Measurements from ENCODE around the gene SPINT1. TPM values are rescaled to one million over a fixed set of nuclear protein-coding genes. Genes with fewer than 3 reads are reported as not detected.
A peak's percentile ranks its signal among the peaks of the same experiment; 100 is the strongest.

The SPINT1 gene
- total RNA-seq, 1 experiment from 2014 or later = 177 TPM

DNA sequence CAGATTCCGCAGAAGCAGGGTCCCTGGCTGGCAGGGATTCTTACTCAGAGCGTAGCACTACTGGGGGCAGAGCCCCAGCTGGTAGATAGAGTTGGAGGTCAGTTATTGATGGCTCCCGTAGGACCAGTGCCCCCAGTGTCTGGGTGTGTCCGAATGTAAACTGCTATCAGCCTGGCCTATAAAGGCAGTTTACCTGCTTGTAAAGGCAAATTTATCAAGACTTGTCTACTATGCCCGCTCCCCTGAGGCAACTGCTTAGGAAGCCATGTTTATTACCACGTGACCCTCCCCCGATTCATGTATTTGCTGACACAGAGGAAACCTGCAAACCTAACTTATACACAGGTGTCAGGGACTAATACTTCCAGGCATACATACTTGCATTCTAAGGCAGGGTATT, 14.7 kb upstream of the SPINT1 start:
- Histone ChIP-seq H3K9ac (ENCODE audit: low read length) (no peak overlapping the region), H4K20me1 (ENCODE audit: low read length) (no peaks in the 10 kb centered on the region), H3K4me1 (ENCODE audit: insufficient read depth, low read length) (peaks cover 33% of the 10 kb centered on the region), H3K36me3 (ENCODE audit: low read depth, low read length) (no peaks in the 10 kb centered on the region), H3K27me3 (ENCODE audit: low read length) (no peaks in the 10 kb centered on the region), H3K9me3 (ENCODE audit: low read length) (no peaks in the 10 kb centered on the region), H2AFZ (ENCODE audit: low read length) (no peak overlapping the region), H3K79me2 (ENCODE audit: low read length) (no peaks in the 10 kb centered on the region), H3K4me2 (ENCODE audit: low read length) (no peak overlapping the region), H3K9me2 (replicated peaks; ENCODE audit: low read length) (no peaks in the 10 kb centered on the region), H3K4me3 (ENCODE audit: low read length) (no peak overlapping the region), H3F3A (ENCODE audit: low read length, unreplicated experiment) (no peaks in the 10 kb centered on the region), H3K27ac (ENCODE audit: low read length) (no peak overlapping the region)
- CTCF ChIA-PET = interaction anchor here (0.6 kb wide), 1 partner anchor 28 kb away, joined by 7 read pairs; no protein-coding TSS in a partner anchor
- ATAC-seq (no peak), DNase-seq (no peak)
- intact Hi-C loops (cut with micrococcal nuclease) = no loop called here
- no peak for TF ChIP-seq EZH2phosphoT487 (IDR thresholded peaks at IDR 0.05; ENCODE audit: borderline replicate concordance, low read length)
- TF ChIP-seq, protein P1, sequence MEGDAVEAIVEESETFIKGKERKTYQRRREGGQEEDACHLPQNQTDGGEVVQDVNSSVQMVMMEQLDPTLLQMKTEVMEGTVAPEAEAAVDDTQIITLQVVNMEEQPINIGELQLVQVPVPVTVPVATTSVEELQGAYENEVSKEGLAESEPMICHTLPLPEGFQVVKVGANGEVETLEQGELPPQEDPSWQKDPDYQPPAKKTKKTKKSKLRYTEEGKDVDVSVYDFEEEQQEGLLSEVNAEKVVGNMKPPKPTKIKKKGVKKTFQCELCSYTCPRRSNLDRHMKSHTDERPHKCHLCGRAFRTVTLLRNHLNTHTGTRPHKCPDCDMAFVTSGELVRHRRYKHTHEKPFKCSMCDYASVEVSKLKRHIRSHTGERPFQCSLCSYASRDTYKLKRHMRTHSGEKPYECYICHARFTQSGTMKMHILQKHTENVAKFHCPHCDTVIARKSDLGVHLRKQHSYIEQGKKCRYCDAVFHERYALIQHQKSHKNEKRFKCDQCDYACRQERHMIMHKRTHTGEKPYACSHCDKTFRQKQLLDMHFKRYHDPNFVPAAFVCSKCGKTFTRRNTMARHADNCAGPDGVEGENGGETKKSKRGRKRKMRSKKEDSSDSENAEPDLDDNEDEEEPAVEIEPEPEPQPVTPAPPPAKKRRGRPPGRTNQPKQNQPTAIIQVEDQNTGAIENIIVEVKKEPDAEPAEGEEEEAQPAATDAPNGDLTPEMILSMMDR (conservative IDR thresholded peaks at IDR 0.05; ENCODE audit: low read depth, low read length) = no peak
- no peak for TF ChIP-seq EZH2 (IDR thresholded peaks at IDR 0.05; ENCODE audit: low read length, unreplicated experiment)
- POLR2A ChIA-PET (ENCODE audit: unreplicated experiment) = interaction anchor here (1.0 kb wide), 1 partner anchor 15 kb away, joined by 3 read pairs; the partner anchor contains the start of gene SPINT1
- BruUV-seq (replicated peaks) = no TSS peak

DNA sequence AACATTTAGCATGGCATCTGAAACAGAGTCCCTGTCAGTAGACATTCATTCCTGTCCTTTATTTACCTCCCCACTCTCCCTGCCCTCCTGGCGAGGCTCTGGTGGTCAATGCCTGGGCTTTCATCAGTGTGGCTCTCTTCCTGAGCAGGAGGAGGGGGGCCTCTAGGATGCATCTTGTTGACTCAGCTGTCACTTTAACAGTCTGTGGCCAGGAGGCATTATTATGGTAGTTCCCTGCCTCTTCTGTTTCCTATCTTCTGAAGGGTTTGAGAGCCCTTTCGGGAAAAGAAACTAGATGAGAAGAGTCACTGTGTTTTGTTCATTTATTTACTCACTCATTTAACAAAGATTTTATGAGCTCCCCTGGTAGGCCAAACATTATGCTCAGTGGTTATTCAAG, 13.0 kb upstream of the SPINT1 start:
- TF ChIP-seq, protein P1 (conservative IDR thresholded peaks at IDR 0.05; ENCODE audit: low read depth, low read length) = no peak
- TF ChIP-seq EZH2phosphoT487 (IDR thresholded peaks at IDR 0.05; ENCODE audit: borderline replicate concordance, low read length) (no peak), EZH2 (IDR thresholded peaks at IDR 0.05; ENCODE audit: low read length, unreplicated experiment) (no peak)
- Histone ChIP-seq H3K9me3 (ENCODE audit: low read length) (no peaks in the 10 kb centered on the region), H4K20me1 (ENCODE audit: low read length) (no peaks in the 10 kb centered on the region), H3K27ac (ENCODE audit: low read length) (no peak overlapping the region), H3K9ac (ENCODE audit: low read length) (no peak overlapping the region), H3K27me3 (ENCODE audit: low read length) (no peaks in the 10 kb centered on the region), H2AFZ (ENCODE audit: low read length) (0 out of 2 replicates have a peak overlapping the region, but pooled peaks have one; percentile 5), H3K4me2 (ENCODE audit: low read length) (no peak overlapping the region), H3K79me2 (ENCODE audit: low read length) (no peaks in the 10 kb centered on the region), H3K9me2 (replicated peaks; ENCODE audit: low read length) (no peaks in the 10 kb centered on the region), H3F3A (ENCODE audit: low read length, unreplicated experiment) (peaks cover under 1% of the 10 kb centered on the region), H3K36me3 (ENCODE audit: low read depth, low read length) (no peaks in the 10 kb centered on the region), H3K4me3 (ENCODE audit: low read length) (no peak overlapping the region), H3K4me1 (ENCODE audit: insufficient read depth, low read length) (peaks cover 28% of the 10 kb centered on the region)
- intact Hi-C loops (cut with micrococcal nuclease) = no loop called here
- ChIA-PET POLR2A (ENCODE audit: unreplicated experiment) (no interaction called here), CTCF (no interaction called here)
- BruUV-seq (replicated peaks) = no TSS peak
- ATAC-seq (no peak), DNase-seq (no peak)

DNA sequence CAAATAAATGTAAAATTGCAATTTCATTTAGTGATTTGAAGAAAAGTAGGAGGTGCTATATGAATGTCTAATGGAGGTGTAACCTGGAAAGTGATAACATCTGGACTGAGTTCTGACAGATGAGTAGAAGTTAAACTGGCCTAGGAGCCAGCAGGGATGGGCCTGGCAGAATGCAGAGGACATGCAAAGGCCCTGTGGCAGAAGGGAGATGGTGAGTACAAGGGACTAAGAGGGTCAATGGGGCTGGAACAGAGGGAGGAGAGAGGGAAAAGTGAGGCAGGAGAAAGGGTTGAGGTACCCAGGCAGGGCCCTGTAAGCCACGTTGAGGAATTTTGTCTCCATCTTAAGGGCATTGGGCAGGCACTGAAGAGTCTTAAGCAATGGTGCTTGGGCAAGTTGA, 12.0 kb upstream of the SPINT1 start:
- Histone ChIP-seq H3K36me3 (ENCODE audit: low read depth, low read length) (no peaks in the 10 kb centered on the region), H3F3A (ENCODE audit: low read length, unreplicated experiment) (peaks cover 5% of the 10 kb centered on the region), H3K79me2 (ENCODE audit: low read length) (no peaks in the 10 kb centered on the region), H3K9ac (ENCODE audit: low read length) (no peak overlapping the region), H4K20me1 (ENCODE audit: low read length) (no peaks in the 10 kb centered on the region), H3K9me2 (replicated peaks; ENCODE audit: low read length) (no peaks in the 10 kb centered on the region), H3K27me3 (ENCODE audit: low read length) (no peaks in the 10 kb centered on the region), H3K9me3 (ENCODE audit: low read length) (no peaks in the 10 kb centered on the region), H3K4me1 (ENCODE audit: insufficient read depth, low read length) (peaks cover 26% of the 10 kb centered on the region), H3K4me3 (ENCODE audit: low read length) (no peak overlapping the region), H3K27ac (ENCODE audit: low read length) (no peak overlapping the region), H2AFZ (ENCODE audit: low read length) (no peak overlapping the region), H3K4me2 (ENCODE audit: low read length) (no peak overlapping the region)
- BruUV-seq (replicated peaks) = no TSS peak
- intact Hi-C loops (cut with micrococcal nuclease) = no loop called here
- DNase-seq (no peak), ATAC-seq (no peak)
- TF ChIP-seq EZH2 (IDR thresholded peaks at IDR 0.05; ENCODE audit: low read length, unreplicated experiment) (no peak), EZH2phosphoT487 (IDR thresholded peaks at IDR 0.05; ENCODE audit: borderline replicate concordance, low read length) (no peak)
- TF ChIP-seq, protein P1 (conservative IDR thresholded peaks at IDR 0.05; ENCODE audit: low read depth, low read length) = no peak
- ChIA-PET CTCF (no interaction called here), POLR2A (ENCODE audit: unreplicated experiment) (no interaction called here)
